ENCODE data around the gene CYP8B1. TPM values are rescaled to one million over a fixed set of nuclear protein-coding genes. Genes with fewer than 3 reads are reported as not detected.

Gene CYP8B1
- total and polyA plus RNA-seq, 2 of the 13 experiments (the other 11 are each of a cell fraction or from before 2014, with no cell fraction given): 0.58 to 2.0 TPM

DNA sequence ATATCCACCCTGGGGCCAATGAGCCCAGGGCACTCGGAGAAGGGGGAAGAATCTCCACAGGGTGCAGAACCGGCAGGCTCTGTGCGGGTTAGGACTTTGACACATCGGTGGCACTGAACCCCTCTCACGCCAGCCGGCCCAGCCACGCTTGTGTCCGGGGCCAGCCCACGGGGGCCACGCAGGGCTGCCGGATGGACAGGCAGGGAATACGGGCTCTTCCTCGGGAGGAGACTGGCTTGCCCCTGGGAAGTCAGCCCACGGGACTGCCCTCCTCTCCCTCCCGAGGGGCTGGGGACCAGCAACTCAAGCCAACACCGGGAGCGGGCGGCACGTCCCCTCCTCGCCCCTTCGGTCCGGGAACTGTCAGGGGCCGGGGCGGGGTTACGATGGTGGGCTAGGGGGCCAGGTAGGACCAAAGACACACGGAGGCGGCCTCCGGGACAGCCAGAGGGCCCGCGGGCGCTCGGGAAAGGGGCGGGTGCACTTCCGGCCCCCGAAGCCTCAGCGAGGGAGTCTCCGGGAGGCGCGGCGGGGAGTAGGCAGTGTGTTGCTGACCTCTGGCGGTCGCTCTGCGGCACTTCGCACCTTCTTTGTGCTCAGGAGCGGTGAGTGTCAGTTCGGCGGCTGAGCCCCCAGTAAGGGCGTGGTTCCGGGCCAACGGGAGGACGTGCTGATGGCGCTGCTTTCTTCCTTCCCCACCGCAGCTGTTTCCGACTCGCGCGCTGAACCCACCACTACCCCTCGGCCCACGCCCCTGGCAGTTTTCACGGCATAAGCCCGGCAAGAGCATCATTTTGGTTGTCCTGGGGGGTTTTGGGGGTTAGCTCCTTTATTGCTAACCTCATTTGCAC, 5.1 kb upstream of the CYP8B1 start (continued):
- TF ChIP-seq, protein P1, sequence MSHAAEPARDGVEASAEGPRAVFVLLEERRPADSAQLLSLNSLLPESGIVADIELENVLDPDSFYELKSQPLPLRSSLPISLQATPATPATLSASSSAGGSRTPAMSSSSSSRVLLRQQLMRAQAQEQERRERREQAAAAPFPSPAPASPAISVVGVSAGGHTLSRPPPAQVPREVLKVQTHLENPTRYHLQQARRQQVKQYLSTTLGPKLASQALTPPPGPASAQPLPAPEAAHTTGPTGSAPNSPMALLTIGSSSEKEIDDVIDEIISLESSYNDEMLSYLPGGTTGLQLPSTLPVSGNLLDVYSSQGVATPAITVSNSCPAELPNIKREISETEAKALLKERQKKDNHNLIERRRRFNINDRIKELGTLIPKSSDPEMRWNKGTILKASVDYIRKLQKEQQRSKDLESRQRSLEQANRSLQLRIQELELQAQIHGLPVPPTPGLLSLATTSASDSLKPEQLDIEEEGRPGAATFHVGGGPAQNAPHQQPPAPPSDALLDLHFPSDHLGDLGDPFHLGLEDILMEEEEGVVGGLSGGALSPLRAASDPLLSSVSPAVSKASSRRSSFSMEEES (CRISPR knock-in tag; IDR thresholded peaks at IDR 0.05): 0 out of 2 replicates have a peak, but pooled peaks have one; percentile 22
- no peak for TF ChIP-seq DR1 (CRISPR knock-in tag; IDR thresholded peaks at IDR 0.05)
- TF ChIP-seq ZNF160 (CRISPR knock-in tag; IDR thresholded peaks at IDR 0.05): no peak
- TF ChIP-seq PPARG (CRISPR knock-in tag; conservative IDR thresholded peaks at IDR 0.05): no peak
- TF ChIP-seq, protein P2, sequence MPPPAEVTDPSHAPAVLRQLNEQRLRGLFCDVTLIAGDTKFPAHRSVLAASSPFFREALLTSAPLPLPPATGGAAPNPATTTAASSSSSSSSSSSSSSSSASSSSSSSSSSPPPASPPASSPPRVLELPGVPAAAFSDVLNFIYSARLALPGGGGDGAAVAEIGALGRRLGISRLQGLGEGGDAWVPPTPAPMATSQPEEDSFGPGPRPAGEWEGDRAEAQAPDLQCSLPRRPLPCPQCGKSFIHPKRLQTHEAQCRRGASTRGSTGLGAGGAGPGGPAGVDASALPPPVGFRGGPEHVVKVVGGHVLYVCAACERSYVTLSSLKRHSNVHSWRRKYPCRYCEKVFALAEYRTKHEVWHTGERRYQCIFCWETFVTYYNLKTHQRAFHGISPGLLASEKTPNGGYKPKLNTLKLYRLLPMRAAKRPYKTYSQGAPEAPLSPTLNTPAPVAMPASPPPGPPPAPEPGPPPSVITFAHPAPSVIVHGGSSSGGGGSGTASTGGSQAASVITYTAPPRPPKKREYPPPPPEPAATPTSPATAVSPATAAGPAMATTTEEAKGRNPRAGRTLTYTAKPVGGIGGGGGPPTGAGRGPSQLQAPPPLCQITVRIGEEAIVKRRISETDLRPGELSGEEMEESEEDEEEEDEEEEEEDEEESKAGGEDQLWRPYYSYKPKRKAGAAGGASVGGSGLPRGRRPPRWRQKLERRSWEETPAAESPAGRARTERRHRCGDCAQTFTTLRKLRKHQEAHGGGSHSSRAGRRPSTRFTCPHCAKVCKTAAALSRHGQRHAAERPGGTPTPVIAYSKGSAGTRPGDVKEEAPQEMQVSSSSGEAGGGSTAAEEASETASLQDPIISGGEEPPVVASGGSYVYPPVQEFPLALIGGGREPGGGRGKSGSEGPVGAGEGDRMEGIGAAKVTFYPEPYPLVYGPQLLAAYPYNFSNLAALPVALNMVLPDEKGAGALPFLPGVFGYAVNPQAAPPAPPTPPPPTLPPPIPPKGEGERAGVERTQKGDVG (CRISPR knock-in tag; IDR thresholded peaks at IDR 0.05; ENCODE audit: borderline replicate concordance): peak; percentile 23
- peak; percentile 67; the same call in 1 of the 2 replicates for TF ChIP-seq ZSCAN21 (CRISPR knock-in tag; IDR thresholded peaks at IDR 0.05; ENCODE audit: borderline replicate concordance)
- TF ChIP-seq ZNF484 (CRISPR knock-in tag; IDR thresholded peaks at IDR 0.05; ENCODE audit: borderline replicate concordance, low read depth): no peak
- TF ChIP-seq ZNF704 (CRISPR knock-in tag; IDR thresholded peaks at IDR 0.05; ENCODE audit: borderline replicate concordance): no peak
- no peak for TF ChIP-seq ATF1 (CRISPR knock-in tag; IDR thresholded peaks at IDR 0.05)
- no peak for TF ChIP-seq JUN (CRISPR knock-in tag; IDR thresholded peaks at IDR 0.05)
- TF ChIP-seq PHF21A (CRISPR knock-in tag; IDR thresholded peaks at IDR 0.05): no peak
- peak; percentile 48; the same call in 1 of the 2 replicates for TF ChIP-seq TARDBP (CRISPR knock-in tag; IDR thresholded peaks at IDR 0.05)
- no peak for TF ChIP-seq NCOR1 (IDR thresholded peaks at IDR 0.05; ENCODE audit: borderline replicate concordance, low read length)
- TF ChIP-seq NFATC3 (CRISPR knock-in tag; IDR thresholded peaks at IDR 0.05): no peak
- no peak for TF ChIP-seq POLR2AphosphoS2 (IDR thresholded peaks at IDR 0.05; ENCODE audit: low read depth, low read length)
- TF ChIP-seq, protein P3, sequence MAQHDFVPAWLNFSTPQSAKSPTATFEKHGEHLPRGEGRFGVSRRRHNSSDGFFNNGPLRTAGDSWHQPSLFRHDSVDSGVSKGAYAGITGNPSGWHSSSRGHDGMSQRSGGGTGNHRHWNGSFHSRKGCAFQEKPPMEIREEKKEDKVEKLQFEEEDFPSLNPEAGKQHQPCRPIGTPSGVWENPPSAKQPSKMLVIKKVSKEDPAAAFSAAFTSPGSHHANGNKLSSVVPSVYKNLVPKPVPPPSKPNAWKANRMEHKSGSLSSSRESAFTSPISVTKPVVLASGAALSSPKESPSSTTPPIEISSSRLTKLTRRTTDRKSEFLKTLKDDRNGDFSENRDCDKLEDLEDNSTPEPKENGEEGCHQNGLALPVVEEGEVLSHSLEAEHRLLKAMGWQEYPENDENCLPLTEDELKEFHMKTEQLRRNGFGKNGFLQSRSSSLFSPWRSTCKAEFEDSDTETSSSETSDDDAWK (CRISPR knock-in tag; IDR thresholded peaks at IDR 0.05): no peak
- TF ChIP-seq MLXIP (CRISPR knock-in tag; IDR thresholded peaks at IDR 0.05; ENCODE audit: borderline replicate concordance): no peak
- TF ChIP-seq TBX3 (IDR thresholded peaks at IDR 0.05; ENCODE audit: borderline replicate concordance): no peak

All from HepG2 (cell line).